ENCODE results near the gene AMHR2. TPM values are rescaled to one million over a fixed set of nuclear protein-coding genes. Genes with fewer than 3 reads are reported as not detected.

Gene AMHR2
- total RNA-seq, 1 experiment from 2014 or later: not detected

- peak; percentile 78 for DNase-seq (ENCODE audit: low spot score)
These were observed 28.8 kb downstream of the AMHR2 start for GRCh38 chr12:53452159-53453077.

DNA sequence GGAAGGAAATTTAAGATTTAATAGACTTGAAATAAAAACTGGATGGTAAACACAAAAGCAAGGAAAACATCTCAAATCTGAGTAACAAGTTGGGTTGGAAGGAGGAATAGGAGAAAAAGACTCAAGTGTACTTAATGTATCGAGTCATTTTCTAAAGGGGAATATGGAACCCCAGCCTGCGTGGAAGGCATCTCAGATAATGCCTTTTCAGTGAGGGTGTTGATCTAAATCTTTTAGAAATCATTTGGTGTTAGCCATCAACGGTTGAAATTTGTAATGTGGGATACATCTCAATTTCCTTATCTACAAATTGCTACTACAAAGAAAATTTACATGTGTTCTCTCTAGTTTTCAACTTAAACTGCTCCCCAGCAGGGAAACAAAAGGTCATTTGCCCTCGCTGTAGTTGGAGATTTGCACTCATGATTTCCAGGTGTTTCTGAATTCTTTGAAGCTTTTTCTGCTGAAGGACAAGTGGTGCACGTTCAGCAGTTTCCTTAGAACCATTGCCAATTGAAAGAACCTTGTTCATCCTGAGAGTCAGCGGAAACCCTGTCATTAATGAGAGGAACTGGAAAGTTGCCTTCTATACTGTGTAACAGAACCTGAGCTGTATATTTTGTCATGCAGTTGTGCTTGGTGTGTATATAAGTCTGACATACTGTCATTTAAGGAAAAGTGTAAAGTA lies 30.4 kb downstream of the AMHR2 start:
- no peak for DNase-seq (ENCODE audit: low spot score)

- no peak for DNase-seq (ENCODE audit: low spot score)
These were observed 31.1 kb downstream of the AMHR2 start for GRCh38 chr12:53454707-53455106.

DNA sequence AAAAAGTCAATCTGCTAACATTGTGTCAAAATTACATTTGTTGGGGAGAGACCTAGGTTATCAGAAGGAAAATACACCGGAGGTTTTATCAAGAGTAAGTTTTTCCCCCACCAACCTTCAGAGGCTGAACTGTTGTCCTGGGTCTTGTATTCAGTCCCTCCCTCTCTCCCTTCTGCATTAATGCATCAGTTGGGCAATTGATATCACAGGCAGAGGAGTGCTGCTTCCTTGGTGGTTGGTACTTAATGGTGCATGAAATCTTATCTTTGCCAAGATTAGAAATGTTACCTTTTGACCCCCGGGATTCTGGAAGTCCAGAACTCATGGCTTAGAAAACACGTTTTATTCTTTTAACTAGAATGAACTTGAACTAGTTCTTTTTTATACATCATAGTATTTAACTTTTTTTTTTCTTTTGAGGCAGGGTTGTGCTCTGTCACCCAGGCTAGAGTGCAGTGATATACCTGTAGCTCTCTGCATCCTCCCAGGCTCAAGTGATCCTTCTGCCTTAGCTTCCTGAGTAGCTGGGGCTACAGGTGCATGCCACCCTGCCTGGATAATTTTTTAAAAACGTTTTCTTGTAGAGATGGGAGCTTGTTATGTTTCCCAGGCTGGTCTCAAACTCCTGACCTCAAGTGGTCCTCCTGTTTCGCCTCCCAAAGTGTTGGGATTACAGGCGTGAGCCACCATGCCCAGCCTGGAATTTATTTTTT lies 33.2 kb downstream of the AMHR2 start:
- DNase-seq (ENCODE audit: low spot score): no peak

DNA sequence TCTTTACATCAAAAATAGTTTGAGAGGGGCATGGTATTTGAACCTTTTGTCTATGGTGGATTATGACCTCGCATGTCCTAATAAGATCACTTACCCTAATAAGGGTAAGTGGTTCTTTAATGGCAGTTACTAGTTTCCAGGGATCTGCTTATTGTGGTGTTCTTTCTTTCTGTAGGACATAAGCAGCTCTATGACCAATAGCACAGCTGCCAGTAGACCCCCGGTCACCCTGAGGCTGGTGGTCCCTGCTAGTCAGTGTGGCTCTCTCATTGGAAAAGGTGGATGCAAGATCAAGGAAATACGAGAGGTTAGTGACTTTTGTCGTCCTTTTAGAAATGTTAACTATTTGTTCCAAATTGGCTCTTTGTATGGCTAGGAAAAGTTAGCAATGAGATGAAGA lies 35.4 kb downstream of the AMHR2 start:
- DNase-seq (ENCODE audit: low spot score): no peak

DNA sequence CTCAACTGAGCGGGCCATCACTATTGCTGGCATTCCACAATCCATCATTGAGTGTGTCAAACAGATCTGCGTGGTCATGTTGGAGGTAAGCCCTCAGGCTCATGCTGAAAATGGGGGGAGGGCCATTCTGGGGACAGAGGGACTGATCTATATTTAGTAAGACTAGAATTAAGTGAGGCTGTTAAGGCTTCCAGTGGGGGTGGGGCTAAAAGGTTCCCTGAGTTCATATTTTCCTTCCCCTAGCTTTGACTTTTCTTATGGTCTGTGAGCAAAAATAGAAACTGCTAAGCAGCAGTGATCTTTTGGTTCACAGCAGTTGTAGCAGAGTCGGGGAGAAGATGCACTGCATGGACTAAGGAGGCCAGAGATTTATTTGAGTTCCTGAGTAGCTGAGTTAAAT lies 37.4 kb downstream of the AMHR2 start:
- DNase-seq (ENCODE audit: low spot score): no peak

GRCh38 chr12:53461591-53461990 lies 37.9 kb downstream of the AMHR2 start:
- no peak for DNase-seq (ENCODE audit: low spot score)

DNA sequence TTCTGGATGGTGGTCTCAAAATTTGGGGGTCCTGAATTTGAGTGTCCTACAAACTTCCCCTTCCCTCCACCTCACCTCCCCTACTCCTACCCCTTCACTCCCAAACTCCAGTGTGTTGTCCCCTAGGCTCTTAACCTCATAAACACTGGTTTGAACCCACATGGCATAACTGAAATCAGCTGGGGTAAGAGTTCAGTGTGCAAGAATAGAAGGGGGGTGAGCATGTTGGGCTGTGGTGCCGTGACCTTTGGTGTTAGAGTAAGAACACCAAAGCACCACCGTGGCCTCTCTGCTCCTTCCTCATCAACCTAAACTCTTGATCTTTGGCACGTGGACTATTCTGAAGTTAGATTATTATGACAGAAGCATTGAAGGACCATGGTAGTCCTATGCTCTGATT lies 39.3 kb downstream of the AMHR2 start:
- DNase-seq (ENCODE audit: low spot score): no peak

DNA sequence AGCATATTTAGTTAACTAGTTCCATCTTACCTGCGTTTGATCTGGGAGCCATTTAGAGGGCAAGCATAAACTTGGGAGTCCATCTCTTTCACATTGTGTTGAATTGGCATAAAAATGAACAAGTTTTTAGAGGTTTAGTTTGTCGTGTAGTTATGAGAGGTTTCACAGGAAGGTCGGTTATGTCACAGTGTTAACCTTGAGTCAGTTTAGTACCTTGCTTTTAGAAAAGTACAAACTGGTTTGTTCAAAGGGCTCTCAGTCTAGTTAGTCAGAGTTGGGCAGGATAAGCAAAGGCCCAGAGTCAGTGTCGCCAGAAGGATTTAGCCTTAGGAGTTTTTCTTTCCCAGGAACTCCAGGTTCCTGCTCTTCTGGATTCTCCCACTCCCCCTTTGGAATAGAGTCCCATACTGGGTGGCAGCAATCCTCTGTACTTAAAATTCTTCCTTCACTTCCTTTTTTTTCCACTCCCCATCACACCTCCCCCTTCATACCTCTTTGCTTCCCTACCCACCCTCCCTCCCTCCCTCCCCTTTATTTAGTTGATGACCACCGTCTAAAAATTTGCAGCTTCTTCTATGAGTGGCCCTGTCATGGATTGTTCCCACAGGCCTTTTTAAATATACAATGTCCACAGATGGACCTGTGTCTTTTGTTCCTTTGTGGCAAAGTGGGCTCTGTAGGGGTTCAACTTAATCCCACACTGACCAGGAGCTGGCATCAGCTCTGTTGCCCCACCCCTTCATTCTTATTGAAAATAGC lies 40.3 kb downstream of the AMHR2 start:
- DNase-seq (ENCODE audit: low spot score): no peak

DNA sequence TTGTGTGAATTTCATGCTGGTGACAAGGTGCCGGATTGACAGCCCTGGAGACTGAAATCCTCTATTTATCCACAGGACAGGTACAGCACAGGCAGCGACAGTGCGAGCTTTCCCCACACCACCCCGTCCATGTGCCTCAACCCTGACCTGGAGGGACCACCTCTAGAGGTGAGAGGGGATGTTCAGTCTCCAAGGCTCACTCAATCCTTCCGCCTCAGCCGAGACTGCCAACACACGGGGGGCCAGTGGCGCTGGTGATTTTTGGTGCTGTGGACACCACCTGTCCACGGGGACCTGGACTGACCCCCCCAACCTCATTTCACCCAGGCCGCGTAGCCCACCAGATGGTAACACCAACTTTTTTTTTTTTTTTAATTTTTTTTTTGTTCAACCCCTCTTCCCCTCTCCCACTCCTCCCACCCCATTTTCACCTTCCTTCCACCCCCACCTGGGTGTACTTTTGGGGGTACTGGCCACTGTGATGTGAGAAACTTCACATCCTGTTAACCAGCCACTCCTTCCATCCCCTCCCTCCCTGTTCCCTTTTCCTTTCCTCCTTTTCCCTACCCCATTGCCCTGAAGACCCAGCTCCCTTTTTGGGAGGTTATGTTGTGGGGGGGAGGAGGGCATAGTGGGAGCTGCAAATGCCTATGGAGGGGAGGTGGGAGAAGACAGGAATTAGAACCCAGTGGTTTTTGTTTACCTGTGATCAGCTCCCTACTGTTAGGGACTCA lies 41.2 kb downstream of the AMHR2 start:
- DNase-seq (ENCODE audit: low spot score): no peak

- DNase-seq (ENCODE audit: low spot score): no peak
These were observed 42.0 kb downstream of the AMHR2 start for GRCh38 chr12:53465679-53466078.

- no peak for DNase-seq (ENCODE audit: low spot score)
These were observed 43.0 kb downstream of the AMHR2 start for GRCh38 chr12:53466640-53467039.

GRCh38 chr12:53467082-53467481 lies 43.4 kb downstream of the AMHR2 start:
- no peak for DNase-seq (ENCODE audit: low spot score)

GRCh38 chr12:53467880-53468279 lies 44.2 kb downstream of the AMHR2 start:
- DNase-seq (ENCODE audit: low spot score): no peak

DNA sequence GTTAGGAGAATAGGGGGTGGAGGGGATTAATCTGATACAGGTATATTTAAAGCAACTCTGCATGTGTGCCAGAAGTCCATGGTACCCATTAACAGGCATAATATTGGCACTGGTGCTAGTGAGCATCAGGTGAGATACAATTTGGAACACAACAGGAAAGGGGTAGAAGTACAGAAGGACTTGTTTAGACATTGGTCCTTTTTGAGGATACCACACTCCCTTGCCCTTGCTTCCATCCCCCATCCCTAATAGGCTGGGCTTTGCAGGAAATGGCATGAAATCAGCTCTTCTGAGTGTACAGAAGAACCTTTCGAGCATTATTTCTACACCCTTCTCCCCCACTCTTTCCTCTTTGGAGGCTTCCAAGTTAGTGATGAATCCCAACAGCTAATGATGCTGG lies 44.6 kb downstream of the AMHR2 start:
- no peak for DNase-seq (ENCODE audit: low spot score)

DNA sequence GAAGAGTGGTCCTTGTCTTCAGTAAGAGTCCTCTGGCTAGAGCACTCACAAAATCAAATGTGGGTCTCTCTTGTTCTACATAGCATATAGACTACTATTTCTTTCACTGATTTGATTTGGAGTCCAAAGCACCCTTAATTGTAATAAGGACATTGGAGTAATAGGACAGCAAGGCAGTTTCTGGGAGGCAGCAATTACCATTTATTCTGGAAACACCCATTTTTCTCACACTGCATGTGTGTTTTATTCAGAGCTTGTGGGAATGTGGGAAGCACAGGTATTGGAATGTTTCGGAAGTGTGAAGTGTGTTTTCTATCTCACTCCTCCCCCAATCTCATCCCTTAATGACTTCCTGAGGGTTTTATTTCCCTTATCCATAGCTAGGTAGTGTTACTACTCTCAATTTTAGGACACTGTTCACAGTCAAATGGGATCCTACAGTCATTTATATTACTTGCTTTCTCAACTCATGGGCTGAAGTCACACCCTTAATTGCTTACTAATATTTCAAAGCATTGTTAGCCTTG lies 48.5 kb downstream of the AMHR2 start:
- no peak for DNase-seq (ENCODE audit: low spot score)

DNA sequence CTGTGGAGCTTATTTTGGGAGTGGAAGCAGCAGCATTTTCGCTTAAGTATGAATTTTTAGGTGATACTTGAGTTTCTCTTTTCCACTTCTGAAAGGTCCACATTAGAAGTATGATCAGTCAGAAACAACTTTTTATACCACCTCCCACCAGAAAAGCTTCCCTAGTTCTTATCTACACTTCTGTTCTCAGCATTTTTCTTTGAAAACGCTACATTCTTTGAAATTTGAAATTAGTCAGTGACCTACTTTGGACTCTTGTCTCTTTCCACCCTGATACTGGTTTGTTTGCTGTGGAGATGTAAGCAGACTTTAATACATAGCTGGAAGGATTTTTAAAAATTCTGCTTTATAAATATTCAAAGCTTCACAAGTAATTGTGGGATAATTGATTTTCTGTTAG lies 50.4 kb downstream of the AMHR2 start:
- no peak for DNase-seq (ENCODE audit: low spot score)

DNA sequence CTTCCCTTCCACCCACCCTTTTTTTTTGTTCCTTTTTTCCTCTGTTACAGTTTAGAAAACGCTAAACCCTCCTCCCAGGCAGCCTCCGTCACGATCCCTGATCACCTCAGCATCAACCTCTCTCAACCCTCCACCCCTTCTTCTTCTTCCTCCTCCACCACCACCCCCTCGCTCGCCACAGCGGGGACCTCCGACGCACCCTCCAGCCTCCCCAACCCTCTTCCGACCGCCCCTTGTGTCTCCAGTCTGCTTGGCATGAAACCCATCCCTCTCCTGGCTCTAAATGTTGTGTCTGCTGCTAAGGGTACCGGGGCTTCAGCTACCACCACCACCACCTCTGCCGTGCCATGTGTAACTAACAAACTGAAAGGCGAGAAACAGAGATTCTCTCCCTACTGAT lies 51.2 kb downstream of the AMHR2 start:
- no peak for DNase-seq (ENCODE audit: low spot score)

- no peak for DNase-seq (ENCODE audit: low spot score)
These were observed 53.1 kb downstream of the AMHR2 start for GRCh38 chr12:53476769-53477209.

GRCh38 chr12:53478865-53479264 lies 55.2 kb downstream of the AMHR2 start:
- DNase-seq (ENCODE audit: low spot score): no peak

DNA sequence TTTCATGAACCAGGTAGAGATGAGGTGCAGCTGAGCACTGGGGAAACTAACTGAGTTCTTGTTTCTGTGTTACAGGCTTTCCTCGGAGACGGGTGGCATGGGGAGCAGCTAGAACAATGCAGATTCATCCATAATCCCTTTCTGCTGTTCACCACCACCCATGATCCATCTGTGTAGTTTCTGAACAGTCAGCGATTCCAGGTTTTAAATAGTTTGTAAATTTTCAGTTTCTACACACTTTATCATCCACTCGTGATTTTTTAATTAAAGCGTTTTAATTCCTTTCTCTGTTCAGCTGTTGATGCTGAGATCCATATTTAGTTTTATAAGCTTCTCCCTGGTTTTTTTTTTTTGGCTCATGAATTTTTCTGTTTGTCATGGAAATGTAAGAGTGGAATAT lies 55.7 kb downstream of the AMHR2 start:
- no peak for DNase-seq (ENCODE audit: low spot score)

All from A172 (cell line).